NCI-H69 (cell line): ENCODE results near the gene MAD1L1.

ENCODE experiments used
- DNase-seq: peaks from one replicate; lab custom pipeline; 2025; lab: John Stamatoyannopoulos, UW

Gene MAD1L1

DNA sequence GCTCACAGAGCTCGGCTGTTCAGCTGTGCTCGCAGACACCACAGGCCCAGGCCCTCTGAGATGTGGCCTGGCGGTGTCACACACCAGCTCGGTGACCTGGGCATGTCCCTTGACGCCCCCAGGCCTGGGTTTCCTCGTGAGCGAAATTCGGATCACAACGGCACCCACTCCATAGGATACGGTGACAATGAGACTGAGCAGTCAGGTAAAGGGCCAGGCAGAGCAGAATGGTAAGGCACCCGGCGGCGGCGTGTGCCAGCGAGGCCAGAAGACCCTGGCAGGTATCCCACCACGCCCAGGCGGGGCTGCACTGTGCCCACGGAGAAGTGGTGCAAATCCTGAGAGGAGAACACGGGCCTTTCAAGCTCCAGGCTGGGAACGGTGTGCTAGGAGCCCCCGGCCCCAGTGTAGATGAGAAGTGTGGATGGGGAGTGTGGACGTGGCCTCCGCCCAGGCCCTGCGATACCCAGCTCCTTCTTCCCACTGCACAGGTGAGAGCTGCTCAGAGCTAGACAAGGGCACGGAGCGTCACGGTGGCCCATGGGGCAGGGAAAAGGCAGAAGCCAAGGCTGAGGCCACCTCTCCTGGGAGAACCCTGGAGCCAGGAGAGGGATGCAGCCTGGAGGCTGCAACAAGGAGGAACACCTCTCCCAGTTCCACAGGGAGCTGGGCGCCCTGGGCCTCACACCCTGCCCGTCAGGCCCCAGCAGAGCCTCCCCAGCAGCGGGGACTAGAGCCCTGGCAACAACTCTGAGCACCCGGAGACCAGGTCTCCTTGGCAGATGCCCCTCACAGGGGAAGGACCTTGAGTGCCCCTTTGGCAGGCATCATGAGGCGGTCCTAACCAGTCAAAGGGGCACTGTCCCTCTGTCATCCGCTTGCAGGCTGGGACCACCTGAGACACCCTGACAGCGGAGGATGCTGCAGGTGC is 219.1 kb downstream of the MAD1L1 start:
- DNase-seq, result no peak

DNA sequence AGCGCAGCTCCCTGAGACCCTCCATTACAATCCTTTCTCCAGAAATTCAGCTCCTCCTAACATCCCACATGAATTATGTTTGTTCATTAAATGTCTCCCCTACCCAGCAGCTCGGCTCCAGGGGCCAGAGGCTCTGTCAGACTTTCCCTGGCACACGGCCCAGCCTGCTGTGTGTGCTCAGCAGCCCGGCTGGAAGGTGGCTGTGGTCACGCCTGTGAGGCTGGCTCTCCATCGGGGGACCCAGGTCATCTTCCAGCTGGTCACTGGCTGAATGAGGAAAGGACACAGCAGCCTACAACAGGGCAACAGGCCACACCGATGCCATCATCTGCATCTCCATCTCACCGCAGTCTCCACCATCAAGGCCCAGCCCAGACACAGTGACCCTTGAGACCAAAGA is 219.8 kb downstream of the MAD1L1 start:
- DNase-seq, result peak; percentile 79

DNA sequence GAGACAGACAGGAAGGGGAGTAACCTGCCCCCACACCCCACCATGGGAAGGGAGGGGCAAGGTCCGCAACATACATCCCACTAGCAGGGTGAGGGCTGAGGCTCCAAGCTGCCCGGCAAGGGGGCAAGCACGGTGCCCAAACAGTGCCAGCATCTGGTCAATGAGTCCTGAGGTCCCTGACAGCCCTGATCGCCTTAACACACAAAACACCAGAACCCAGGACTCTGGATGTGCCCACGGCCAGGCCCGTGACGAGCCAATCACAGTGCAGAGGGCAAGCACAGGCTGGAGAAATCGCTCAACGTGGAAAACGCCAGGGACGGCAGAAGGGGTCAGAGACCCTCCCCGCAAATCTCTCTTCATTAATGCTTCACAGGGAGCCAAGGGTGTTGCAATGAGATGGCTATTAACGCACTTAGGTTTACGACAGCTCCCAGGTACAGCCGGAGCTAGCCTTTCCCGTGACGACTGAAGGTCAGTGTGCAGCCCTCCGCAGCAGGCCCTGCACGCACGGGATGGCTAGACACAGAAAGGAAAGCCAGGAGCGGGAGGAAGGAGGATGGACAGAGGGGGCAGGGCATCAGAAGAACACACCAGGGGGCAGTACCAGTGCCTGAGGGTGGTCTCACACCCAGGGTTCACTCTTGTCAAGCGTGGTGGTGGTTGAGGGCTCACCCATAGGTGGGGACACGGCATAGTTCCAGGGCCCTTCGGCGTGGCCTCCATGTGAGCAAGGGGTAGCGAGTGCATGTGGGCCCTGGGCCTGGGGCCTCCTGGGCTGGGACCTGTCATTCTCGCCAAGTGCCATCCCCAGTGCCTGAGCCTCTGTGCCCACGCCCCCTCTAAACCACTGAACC is 220.5 kb downstream of the MAD1L1 start:
- DNase-seq, result no peak

DNA sequence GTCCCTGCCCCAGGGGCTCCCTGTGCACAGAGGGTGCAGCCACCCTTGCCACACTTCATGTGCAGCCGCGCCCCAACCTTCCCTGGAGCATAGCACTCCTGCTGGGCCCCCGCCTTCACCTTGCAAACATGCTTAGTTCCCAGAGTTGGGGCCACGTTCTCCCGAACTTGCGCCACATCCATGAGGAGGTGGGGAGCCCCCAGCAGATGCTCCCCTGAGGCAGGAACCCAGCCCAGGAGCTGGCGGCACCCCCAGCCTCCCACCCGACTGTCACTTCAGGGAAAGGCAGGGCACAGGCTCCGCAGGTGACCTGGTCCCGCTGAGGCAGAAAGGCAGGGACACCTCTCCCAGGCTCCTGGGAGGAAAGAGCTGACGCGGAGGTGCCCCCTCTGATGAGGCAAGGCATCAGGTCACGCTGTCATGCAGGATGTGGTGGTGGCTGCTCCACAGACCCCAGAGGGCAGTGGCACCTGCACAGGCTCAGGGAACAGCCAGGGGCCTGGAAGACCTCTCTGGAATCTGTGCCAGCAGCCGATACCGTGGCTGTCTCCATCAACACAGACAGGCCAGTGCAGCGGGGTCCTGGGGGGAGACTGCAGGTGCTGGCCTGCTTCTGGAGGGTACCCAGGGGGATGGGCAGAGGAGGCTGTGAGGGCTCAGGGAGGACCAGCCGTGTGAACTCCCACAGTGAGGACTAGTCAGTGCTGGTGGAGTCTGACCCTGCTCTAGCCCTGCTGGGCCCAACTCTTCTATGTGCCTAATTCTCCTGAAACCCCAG is 221.3 kb downstream of the MAD1L1 start:
- no peak for DNase-seq

DNA sequence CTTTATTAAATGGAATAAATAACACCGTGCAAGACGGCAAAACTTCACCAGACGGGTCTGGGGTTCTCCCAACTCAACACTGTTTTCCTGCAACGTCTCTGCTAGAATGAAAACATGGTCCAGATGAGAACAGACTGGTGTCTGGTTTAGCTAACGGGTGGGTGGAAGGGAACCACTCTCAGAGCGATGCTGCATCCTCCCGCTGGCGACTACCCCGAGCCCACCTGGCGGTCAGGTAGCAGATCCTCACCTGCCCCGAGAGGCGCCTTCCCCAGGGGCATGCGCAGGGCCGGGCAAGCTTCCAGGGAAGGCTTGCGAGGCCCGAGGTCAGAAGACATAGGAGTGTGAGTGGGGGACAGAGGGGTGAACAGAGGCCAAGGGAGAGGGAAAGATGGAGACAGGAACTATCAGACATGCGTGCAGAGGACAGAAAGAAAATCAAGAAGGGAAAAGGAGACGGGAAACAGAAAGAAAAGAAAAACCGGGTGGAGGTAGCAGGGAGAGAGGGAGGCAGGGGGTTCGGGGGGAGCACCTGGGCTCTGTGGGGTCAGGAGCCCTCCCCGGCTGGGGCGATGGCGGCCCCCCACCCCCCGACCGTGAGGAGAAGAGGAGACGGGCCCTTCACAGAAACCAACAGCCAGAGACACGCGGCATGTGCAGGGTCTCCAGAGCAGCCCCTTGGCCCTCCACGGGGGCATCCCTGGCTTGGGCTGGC is 222.0 kb downstream of the MAD1L1 start:
- DNase-seq, result no peak

DNA sequence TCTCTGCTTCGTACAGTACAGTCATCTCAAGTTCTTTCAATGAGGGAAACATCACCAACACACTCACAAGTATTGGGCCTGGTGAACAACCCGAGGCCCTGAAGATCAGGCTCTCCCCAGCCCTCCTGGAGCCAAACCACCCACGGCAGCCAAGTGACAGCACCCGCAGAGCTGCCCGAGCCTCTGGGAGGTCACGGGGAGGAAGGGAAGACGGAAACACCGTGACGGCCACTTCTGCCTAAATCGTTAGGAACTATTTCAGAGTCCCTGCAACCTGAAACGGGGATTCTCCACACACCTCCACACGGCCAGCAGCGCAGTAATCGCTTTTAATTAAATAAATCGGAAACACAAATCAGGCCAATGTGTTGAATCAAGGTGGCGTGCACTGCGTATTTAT is 222.6 kb downstream of the MAD1L1 start:
- DNase-seq, result no peak

DNA sequence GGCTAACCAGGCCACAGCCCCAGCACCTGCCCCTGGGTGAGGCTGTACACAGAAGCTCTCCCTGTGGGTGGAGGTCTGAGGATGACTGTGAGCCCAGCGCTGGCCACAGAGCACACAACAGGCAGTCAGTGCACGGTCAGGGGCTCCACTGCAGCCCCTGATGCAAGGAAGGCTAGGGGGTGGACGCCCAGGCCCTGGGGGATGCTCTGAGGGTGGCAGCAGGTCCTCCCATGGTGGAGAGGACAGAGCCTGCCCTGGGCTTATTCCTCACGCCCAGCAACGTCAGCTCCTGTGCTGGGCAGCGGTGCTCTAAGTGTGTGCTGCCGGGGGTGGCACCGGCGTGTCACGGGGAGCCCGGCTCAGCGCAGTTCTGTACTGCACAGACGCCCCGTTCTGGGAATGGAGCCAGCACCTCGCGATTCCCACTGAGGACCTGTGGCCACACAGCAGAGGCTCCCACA is 223.2 kb downstream of the MAD1L1 start:
- peak; percentile 14 for DNase-seq

DNA sequence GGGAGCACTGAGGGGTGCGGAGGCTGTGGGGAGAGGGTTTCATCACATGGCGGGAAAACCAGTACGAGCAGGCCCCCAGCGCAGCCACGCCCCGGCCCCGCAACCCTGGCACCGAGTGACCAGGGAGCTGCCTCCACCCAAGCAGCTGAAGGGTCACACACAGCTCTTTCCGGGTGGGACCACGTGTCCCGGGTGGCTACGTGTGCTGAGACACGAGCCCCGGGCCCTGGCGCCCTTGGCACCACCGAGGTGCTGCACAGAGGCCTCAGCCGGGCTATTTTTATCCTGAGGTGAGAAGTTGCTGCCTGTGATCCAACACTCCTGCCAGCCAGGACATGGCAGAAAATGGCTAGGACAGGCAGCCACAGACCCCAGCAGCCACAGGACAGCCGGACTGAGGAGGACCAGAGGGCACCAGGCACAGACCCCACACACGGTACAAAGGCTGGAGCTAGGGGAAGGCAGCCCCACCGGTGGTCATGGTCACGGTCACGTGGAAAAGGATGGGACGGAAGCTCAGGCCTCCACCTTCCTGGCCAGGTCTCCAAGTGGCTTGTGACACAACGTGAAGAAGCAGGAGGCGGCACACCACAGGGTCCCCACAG is 223.7 kb downstream of the MAD1L1 start:
- no peak for DNase-seq

DNA sequence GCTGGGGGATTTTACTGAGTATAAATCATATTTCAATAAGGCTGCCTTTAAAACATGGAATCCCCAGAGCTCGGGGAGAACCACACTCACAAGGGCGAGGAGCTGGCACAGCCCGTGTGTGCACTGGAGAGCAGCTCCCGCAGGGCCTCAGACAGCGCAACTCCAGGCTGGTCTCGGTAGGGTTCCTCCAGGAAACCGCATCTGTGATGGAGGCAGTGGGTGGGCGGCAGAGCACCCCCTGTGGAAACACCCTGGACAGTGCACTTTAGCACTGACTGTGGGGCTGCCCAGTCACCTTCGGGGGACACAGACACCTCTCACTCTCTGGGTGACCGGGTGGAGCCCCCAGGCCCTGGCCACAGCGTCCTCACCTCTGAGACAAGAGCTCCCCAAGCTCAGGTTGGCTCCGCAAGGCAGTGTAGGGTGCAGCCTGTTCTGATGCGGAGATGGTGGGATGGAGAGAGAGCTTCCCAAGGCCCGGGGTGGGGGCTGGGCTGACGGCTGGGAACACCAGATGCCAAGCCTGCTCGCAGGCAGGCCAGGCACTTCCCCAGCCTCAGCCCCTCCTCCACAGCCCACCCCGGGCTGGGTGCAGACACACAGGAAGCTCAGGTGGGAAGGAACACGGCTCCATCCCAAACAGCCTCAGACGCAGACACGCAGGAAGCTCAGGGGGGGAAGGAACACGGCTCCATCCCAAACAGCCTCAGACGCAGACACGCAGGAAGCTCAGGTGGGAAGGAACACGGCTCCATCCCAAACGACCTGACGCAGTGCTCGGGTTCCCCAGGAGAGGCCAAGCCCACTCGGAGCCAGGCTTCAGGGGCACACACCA is 224.4 kb downstream of the MAD1L1 start:
- no peak for DNase-seq

DNA sequence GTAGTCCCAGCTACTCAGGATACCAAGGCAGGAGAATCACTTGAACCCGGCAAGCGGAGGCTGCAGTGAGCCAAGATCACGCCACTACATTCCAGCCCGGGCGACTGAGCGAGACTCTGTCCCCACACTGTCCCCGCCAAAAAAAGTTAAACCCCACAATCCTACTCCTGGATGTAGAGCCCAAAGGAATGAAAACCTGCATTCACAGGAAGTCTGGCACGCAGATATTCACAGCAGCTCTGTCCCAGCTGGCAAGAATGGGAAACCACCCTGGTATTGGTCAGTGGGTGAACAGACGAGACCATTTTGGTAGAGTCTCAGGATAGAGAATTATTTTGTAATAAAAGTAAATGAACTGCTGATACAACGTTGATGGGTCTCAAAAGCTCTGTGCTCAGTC is 225.2 kb downstream of the MAD1L1 start:
- no peak for DNase-seq

DNA sequence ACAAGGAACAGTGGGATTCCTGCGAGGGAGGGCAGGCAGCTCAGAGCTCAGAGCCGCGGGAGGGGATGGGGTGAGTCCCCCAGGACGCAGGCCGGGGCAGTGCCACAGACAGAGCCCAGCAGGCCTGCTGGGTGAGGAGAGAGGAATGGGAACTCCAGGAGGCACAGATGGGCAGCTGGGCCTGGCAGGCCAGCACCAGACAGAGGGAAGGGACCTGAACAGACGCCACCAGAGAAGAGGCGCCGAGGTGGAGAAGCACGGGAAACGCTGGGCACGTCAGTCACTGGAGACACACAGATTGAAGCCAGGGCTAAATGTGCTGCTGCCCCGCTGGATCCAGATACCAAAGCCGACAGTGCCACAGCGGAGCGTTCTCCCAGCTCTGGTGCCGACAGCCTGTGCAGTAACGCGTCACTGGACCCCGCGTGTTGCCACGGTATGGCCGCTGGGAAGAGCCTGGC is 225.8 kb downstream of the MAD1L1 start:
- no peak for DNase-seq

DNA sequence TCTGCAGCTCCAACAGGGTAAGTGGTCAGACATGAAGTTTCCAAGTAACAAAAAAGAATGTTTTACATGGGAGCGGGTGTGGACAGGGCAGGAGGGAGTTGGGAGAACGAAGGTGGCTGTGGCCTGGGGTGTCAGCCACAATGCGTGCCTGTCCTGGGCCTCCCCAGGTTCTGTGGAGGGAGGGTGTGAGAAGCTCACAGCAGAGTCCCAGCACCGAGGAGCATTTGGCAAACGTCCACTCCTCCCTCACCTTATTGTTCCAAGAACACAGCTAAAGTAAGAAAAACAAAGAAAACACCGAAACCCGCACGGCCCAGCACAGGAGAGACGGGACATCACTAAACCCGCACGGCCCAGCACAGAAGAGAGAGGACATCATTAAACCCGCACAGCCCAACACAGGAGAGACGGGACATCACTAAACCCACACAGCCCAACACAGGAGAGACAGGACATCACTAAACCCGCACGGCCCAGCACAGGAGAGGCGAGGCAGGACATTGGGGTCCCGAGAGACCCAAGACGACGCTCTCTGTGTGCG is 226.4 kb downstream of the MAD1L1 start:
- DNase-seq, result no peak

DNA sequence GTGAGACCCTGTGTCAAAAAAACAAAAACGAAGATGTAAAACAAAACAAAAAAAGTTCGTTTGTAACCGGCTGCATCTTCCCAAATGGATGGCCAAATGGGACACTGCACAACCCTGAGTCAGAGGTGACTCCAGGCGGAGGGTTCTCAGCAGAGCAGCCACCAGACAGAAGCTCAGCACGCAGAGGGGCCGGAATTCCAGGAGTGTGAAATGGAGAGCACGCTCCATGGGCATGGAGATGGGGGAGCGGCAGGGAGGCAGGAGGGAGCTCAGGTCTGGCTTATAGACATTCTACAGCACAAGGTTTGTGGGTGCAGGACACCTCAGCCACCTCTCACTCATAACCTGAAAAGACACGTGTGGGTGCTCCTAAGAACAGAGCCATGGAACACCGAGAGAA is 227.0 kb downstream of the MAD1L1 start:
- DNase-seq, result no peak

DNA sequence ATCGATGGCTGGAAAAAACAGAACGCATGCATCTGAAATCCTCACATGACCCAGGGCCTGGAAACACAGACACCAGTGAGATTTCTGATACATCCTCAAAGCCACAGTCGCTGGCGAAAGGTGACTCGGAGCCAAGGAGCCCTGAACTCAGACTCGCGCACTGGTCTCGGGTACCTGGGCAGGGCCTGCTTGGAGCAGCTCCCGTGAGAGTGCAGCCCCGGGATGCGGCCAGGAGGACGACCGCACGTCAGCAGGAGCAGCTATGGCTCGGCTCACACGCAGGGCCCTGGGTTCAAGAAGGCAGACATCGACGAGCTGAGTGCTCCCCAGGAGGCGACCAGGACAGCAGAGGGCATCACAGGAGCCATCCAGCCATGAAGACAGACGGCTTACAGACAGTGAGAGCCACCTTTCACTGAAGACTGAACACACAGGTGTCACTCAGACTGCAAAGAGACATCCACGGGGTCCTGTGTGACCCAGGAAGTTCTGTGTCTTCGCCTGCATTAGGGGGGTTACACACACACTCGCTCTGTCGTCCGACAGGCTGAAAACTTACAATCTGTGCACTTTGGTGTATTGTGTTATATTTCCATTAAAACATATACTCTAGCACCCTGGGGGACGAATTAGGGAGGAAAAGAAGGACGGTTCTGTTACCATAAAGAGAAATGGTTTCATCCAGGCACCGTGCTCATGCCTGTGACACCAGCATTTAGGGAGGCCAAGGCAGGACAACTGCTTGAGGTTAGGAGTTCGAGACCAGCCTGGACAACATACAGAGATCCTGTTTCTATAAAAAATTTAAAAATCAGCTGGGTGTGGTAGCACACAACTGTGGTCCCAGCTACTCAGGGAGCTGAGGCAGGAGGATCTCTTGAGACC is 227.7 kb downstream of the MAD1L1 start:
- no peak for DNase-seq

DNA sequence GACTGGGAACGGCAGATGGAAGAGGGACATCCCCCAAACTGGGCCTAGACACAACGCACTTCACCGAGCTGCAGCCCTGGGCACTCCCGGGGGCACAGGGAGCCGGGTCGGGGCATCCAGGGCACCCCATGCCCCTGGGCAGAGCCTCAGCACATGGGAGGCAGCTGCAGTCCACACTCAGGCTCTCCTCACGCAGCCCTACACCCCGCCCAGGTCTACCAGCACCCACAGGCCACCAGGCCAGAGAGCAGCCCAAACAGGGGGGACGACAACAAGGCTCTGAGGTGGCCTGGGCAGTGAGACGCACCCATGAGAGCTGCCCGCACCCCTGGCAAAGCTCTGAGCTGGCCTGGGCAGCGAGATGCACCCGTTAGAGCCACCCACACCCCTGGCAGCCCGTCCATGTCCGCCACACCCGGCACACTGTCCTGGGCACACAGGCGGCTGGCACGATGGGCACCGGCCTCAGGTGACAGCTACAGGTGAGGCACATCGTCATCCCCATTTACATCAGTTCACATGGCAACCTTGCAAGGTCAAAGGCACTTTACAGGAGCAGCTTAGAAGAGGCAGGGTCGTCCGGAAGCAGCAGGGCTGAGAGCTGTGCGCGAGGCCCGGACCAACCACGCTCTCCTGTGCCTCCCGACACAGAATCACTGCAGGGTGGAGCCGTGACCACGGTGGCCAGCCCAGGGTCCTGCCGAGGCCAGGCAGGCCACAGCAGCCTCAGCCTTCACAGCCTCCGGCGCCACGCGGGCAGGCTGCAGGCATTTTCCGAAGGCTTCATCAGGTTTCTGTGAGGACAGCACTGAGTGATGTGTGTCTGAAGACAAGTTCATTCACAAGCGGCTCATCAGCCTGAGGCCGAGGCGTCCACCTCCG is 228.6 kb downstream of the MAD1L1 start:
- no peak for DNase-seq

DNA sequence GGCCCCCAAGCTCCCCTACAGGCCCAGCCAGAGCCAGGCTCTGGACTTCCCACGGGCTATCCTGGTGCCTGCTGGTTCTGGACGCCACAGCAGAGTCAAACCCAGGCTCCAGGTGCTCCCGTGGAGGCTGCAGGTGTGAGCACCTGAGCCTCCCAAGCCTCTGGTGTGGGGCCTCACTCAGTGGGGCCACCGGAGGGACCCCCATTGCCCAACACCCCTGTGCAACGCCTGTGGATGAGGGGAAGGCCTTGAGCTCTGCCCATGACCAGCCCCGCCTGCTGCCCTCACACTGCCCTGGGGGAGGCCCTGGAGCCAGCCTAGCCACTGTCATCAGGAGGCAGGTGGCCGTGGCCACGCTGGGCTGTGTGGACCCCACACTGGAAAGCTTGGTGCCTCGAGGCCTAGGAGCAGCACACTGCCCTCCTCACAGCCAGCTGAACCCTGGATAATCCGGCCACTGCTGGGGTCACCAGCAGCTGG is 229.3 kb downstream of the MAD1L1 start:
- no peak for DNase-seq
